SK-N-SH (cell line): ENCODE data around the gene MEPE. TPM values are rescaled to one million over a fixed set of nuclear protein-coding genes. Genes with fewer than 3 reads are reported as not detected.

Experiments
- CTCF ChIA-PET: fragments of 300-600, 350-600 bp; formaldehyde crosslinking; extraction: SDS; loops from one replicate; lab custom pipeline; 2021; lab: Yijun Ruan, JAX
- POLR2A ChIA-PET: fragments of 350-600 bp; sonication (Branson Sonifier 250); formaldehyde crosslinking; extraction: SDS; loops from one replicate; lab custom pipeline; 2020; ENCODE audit warnings: antibody characterized with exemption, inconsistent platforms; lab: Yijun Ruan, JAX
- DNase-seq: peaks from one replicate; pipeline ENCODE4 v3.0.0; 2012
- H2AFZ ChIP-seq: fragments of 200-600 bp; sonication (generic); 2 replicates; pipeline ENCODE4 v1.8.1; 2016; ENCODE audit warnings: antibody characterized with exemption, mild to moderate bottlenecking, low read depth
- H3F3A ChIP-seq: fragments of 200-600 bp; sonication (generic); replicated peaks from 2 replicates; pipeline ENCODE3; 2016; ENCODE audit warnings: antibody characterized with exemption, mild to moderate bottlenecking; ENCODE audit not compliant: insufficient read depth
- H3K27ac ChIP-seq, 2 experiments: fragments of 200-500 bp in 1 of 2; fragments of 200-600 bp in 1 of 2; sonication (Bioruptor generic) in 1 of 2; sonication (generic), shearing (Covaris generic) in 1 of 2; 2 replicates each; pipeline versions ENCODE4 v1.5.1 to v1.6.1; 2014 to 2016; ENCODE audit warnings: low read depth in 2 of 2, inconsistent platforms in 1 of 2, low read length in 1 of 2, mild to moderate bottlenecking in 1 of 2, mixed read lengths in 1 of 2
- H3K27me3 ChIP-seq: fragments of 200-600 bp; sonication (generic), shearing (Covaris generic); 2 replicates; pipeline ENCODE4 v1.6.1; 2016; ENCODE audit warnings: mixed run types; ENCODE audit not compliant: insufficient read depth
- H3K36me3 ChIP-seq, 2 experiments: fragments of 200-500 bp in 1 of 2; fragments of 200-600 bp in 1 of 2; sonication (Bioruptor generic) in 1 of 2; sonication (generic) in 1 of 2; replicated peaks in 1 of 2; 2 replicates each; pipeline versions ENCODE3 to v1.5.1; 2014 to 2016; ENCODE audit warnings: low read length in 1 of 2, mild to moderate bottlenecking in 1 of 2; ENCODE audit not compliant: insufficient read depth in 2 of 2, control insufficient read depth in 1 of 2
- H3K4me1 ChIP-seq, 2 experiments: fragments of 200-500 bp in 1 of 2; fragments of 200-600 bp in 1 of 2; sonication (Bioruptor generic) in 1 of 2; sonication (generic), shearing (Covaris generic) in 1 of 2; 2 replicates each; pipeline versions ENCODE4 v1.5.1 to v1.6.1; 2014 to 2016; ENCODE audit warnings: low read depth in 1 of 2, low read length in 1 of 2, mixed run types in 1 of 2; ENCODE audit not compliant: insufficient read depth in 2 of 2, control insufficient read depth in 1 of 2
- H3K4me2 ChIP-seq: fragments of 200-600 bp; sonication (generic), shearing (Covaris generic); 2 replicates; pipeline ENCODE4 v1.6.1; 2017; ENCODE audit warnings: mixed run types
- H3K4me3 ChIP-seq, 2 experiments: fragments of 200-500 bp in 1 of 2; fragments of 200-600 bp in 1 of 2; sonication (Bioruptor generic) in 1 of 2; sonication (generic), shearing (Covaris generic) in 1 of 2; 2 replicates each; pipeline versions ENCODE4 v1.5.1 to v1.8.1; 2014 to 2016; ENCODE audit warnings: low read depth in 2 of 2, inconsistent platforms in 1 of 2, low read length in 1 of 2, mild to moderate bottlenecking in 1 of 2, mixed read lengths in 1 of 2, moderate library complexity in 1 of 2
- H3K79me2 ChIP-seq: fragments of 200-600 bp; sonication (generic); 2 replicates; pipeline ENCODE4 v1.8.1; 2017; ENCODE audit warnings: mild to moderate bottlenecking; ENCODE audit not compliant: insufficient read depth
- H3K9ac ChIP-seq: fragments of 200-600 bp; sonication (generic); 2 replicates; pipeline ENCODE4 v1.6.1; 2017; ENCODE audit warnings: mixed run types
- H3K9me2 ChIP-seq: fragments of 200-600 bp; sonication (generic); 2 replicates; pipeline ENCODE4 v1.6.1; 2017; ENCODE audit warnings: mixed run types
- H3K9me3 ChIP-seq: fragments of 200-600 bp; sonication (generic); 2 replicates; pipeline ENCODE4 v1.6.1; 2017; ENCODE audit warnings: mixed run types, mild to moderate bottlenecking, moderate library complexity
- H4K20me1 ChIP-seq: fragments of 200-600 bp; sonication (generic); 2 replicates; pipeline ENCODE4 v1.6.1; 2017; ENCODE audit warnings: mild to moderate bottlenecking, mixed run types; ENCODE audit not compliant: insufficient read depth
- ELF1 ChIP-seq: IDR thresholded peaks from 2 replicates; pipeline ENCODE4 v1.4.0; 2012
- FOSL2 ChIP-seq: IDR thresholded peaks from 2 replicates; pipeline ENCODE4 v1.4.0; 2012; ENCODE audit warnings: low read depth, mild to moderate bottlenecking, moderate library complexity, borderline replicate concordance
- FOXJ3 ChIP-seq: sonication (generic); formaldehyde crosslinking; IDR thresholded peaks from 2 replicates; pipeline ENCODE4 v1.5.1; 2020; ENCODE audit warnings: mild to moderate bottlenecking, missing genetic modification reagents
- GATA2 ChIP-seq: sonication (generic); formaldehyde crosslinking; IDR thresholded peaks from 2 replicates; pipeline ENCODE4 v1.5.0; 2020; ENCODE audit warnings: mild to moderate bottlenecking, missing genetic modification reagents
- NFIC ChIP-seq: IDR thresholded peaks from 2 replicates; pipeline ENCODE4 v1.4.0; 2012; ENCODE audit warnings: borderline replicate concordance
- NRF1 ChIP-seq: IDR thresholded peaks from 2 replicates; pipeline ENCODE4 v1.6.1; 2012; ENCODE audit warnings: low read depth, mild to moderate bottlenecking, low read length
- POLR2AphosphoS5 ChIP-seq: IDR thresholded peaks from 2 replicates; pipeline ENCODE4 v1.6.1; 2012; ENCODE audit warnings: low read depth, low read length
- RAD21 ChIP-seq: IDR thresholded peaks from 2 replicates; pipeline ENCODE4 v1.6.1; 2012; ENCODE audit warnings: mild to moderate bottlenecking, low read length
- RXRA ChIP-seq: IDR thresholded peaks from 2 replicates; pipeline ENCODE4 v1.4.0; 2012; ENCODE audit warnings: low read depth, mild to moderate bottlenecking, borderline replicate concordance
- SIN3A ChIP-seq: IDR thresholded peaks from 2 replicates; pipeline ENCODE4 v1.6.1; 2012; ENCODE audit warnings: low read depth, mild to moderate bottlenecking, low read length, moderate library complexity, borderline replicate concordance
- SMC3 ChIP-seq: IDR thresholded peaks from 2 replicates; pipeline ENCODE4 v1.6.1; 2012; ENCODE audit warnings: low read depth, low read length, improper control_type of control experiment
- TCF12 ChIP-seq: IDR thresholded peaks from 2 replicates; pipeline ENCODE4 v1.4.0; 2012
- TEAD4 ChIP-seq: IDR thresholded peaks from 2 replicates; pipeline ENCODE4 v1.4.0; 2012; ENCODE audit warnings: mild to moderate bottlenecking, borderline replicate concordance; ENCODE audit not compliant: insufficient read depth
- WGBS: methylation state at CpG from one replicate; pipeline ENCODE4 v1.1.6; 2017; ENCODE audit warnings: low lambda C conversion rate; 5-methylcytosine and 5-hydroxymethylcytosine counted together
- polyA plus RNA-seq, 3 experiments: library from polyadenylated mRNA; depleted of rRNA; stranded (reverse); fragments of >200 nt; gene quantifications; 2 replicates each; pipeline ENCODE4 v1.2.3, GENCODE V29; 2012
- TF ChIP-seq, protein P1 (sequence below): IDR thresholded peaks from 2 replicates; pipeline ENCODE4 v1.4.0; 2012; ENCODE audit warnings: low read depth, borderline replicate concordance
- TF ChIP-seq, protein P2 (sequence below): IDR thresholded peaks from 2 replicates; pipeline ENCODE4; 2012
- TF ChIP-seq, protein P3 (sequence below): IDR thresholded peaks from 2 replicates; pipeline ENCODE4 v1.6.1; 2012; ENCODE audit warnings: mild to moderate bottlenecking, low read depth, low read length, moderate library complexity
- TF ChIP-seq, protein P4 (sequence below): fragments of 200-600 bp; sonication (generic); IDR thresholded peaks from 2 replicates; pipeline ENCODE4 v1.6.1; 2017; ENCODE audit warnings: antibody characterized with exemption, mild to moderate bottlenecking, moderate library complexity

MEPE gene
- polyA plus RNA-seq, 1 of the 3 experiments (the other 2 are of a cell fraction): not detected

DNA sequence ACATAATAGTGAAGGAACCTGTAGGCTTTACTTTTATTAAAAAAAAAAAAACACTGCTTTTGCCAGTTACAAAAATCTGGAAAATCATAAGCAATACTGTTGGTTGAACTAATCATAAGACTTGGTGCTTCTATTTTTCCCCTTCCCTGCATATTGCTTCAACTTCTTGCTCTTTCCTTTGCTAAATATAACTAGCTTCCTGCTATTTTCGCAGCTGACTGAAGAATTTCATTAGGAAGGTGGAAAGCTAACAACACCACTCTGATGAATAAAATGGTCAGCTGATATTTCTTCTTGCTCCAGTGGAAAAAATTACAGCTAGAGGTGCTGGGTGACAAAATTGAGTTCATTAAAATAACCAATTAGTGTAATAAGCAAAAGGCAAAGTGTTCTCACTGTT is 39.3 kb downstream of the MEPE start:
- 66% methylated on average over 1 of the region's 1 CpG for WGBS
- CTCF ChIA-PET: interaction anchor here (1.0 to 1.5 kb wide), 2 partner anchors 20 to 129 kb away, joined by 3 to 5 read pairs; no protein-coding TSS in a partner anchor
- no peak for DNase-seq

More for the DNA sequence above, 39.3 kb downstream of the MEPE start:
- no peak for TF ChIP-seq TEAD4
- no peak for TF ChIP-seq SMC3
- no peak for TF ChIP-seq GATA2 (CRISPR knock-in tag)
- TF ChIP-seq RAD21: no peak
- TF ChIP-seq FOXJ3 (CRISPR knock-in tag): no peak
- no peak for TF ChIP-seq FOSL2
- no peak for TF ChIP-seq POLR2AphosphoS5
- TF ChIP-seq NRF1: no peak
- no peak for TF ChIP-seq SIN3A
- TF ChIP-seq, protein P1, sequence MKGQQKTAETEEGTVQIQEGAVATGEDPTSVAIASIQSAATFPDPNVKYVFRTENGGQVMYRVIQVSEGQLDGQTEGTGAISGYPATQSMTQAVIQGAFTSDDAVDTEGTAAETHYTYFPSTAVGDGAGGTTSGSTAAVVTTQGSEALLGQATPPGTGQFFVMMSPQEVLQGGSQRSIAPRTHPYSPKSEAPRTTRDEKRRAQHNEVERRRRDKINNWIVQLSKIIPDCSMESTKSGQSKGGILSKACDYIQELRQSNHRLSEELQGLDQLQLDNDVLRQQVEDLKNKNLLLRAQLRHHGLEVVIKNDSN: no peak
- TF ChIP-seq, protein P2, sequence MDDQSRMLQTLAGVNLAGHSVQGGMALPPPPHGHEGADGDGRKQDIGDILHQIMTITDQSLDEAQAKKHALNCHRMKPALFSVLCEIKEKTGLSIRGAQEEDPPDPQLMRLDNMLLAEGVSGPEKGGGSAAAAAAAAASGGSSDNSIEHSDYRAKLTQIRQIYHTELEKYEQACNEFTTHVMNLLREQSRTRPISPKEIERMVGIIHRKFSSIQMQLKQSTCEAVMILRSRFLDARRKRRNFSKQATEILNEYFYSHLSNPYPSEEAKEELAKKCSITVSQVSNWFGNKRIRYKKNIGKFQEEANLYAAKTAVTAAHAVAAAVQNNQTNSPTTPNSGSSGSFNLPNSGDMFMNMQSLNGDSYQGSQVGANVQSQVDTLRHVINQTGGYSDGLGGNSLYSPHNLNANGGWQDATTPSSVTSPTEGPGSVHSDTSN: no peak
- TF ChIP-seq, protein P3, sequence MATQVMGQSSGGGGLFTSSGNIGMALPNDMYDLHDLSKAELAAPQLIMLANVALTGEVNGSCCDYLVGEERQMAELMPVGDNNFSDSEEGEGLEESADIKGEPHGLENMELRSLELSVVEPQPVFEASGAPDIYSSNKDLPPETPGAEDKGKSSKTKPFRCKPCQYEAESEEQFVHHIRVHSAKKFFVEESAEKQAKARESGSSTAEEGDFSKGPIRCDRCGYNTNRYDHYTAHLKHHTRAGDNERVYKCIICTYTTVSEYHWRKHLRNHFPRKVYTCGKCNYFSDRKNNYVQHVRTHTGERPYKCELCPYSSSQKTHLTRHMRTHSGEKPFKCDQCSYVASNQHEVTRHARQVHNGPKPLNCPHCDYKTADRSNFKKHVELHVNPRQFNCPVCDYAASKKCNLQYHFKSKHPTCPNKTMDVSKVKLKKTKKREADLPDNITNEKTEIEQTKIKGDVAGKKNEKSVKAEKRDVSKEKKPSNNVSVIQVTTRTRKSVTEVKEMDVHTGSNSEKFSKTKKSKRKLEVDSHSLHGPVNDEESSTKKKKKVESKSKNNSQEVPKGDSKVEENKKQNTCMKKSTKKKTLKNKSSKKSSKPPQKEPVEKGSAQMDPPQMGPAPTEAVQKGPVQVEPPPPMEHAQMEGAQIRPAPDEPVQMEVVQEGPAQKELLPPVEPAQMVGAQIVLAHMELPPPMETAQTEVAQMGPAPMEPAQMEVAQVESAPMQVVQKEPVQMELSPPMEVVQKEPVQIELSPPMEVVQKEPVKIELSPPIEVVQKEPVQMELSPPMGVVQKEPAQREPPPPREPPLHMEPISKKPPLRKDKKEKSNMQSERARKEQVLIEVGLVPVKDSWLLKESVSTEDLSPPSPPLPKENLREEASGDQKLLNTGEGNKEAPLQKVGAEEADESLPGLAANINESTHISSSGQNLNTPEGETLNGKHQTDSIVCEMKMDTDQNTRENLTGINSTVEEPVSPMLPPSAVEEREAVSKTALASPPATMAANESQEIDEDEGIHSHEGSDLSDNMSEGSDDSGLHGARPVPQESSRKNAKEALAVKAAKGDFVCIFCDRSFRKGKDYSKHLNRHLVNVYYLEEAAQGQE: no peak
- TF ChIP-seq NFIC: no peak
- TF ChIP-seq ELF1: no peak
- TF ChIP-seq RXRA: no peak
- TF ChIP-seq, protein P4, sequence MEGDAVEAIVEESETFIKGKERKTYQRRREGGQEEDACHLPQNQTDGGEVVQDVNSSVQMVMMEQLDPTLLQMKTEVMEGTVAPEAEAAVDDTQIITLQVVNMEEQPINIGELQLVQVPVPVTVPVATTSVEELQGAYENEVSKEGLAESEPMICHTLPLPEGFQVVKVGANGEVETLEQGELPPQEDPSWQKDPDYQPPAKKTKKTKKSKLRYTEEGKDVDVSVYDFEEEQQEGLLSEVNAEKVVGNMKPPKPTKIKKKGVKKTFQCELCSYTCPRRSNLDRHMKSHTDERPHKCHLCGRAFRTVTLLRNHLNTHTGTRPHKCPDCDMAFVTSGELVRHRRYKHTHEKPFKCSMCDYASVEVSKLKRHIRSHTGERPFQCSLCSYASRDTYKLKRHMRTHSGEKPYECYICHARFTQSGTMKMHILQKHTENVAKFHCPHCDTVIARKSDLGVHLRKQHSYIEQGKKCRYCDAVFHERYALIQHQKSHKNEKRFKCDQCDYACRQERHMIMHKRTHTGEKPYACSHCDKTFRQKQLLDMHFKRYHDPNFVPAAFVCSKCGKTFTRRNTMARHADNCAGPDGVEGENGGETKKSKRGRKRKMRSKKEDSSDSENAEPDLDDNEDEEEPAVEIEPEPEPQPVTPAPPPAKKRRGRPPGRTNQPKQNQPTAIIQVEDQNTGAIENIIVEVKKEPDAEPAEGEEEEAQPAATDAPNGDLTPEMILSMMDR: no peak
- TF ChIP-seq TCF12: no peak
- no peak overlapping the region for H3K4me3 ChIP-seq
- H3K27ac ChIP-seq: no peak overlapping the region
- no peak overlapping the region for H2AFZ ChIP-seq
- POLR2A ChIA-PET: no interaction called here
- H3K79me2 ChIP-seq: no peaks in the 10 kb centered on the region
- no peaks in the 10 kb centered on the region for H3K36me3 ChIP-seq
- H3K4me1 ChIP-seq: no peaks in the 10 kb centered on the region
- no peaks in the 10 kb centered on the region for H3K9me3 ChIP-seq
- no peaks in the 10 kb centered on the region for H4K20me1 ChIP-seq
- no peak overlapping the region for H3K9ac ChIP-seq
- H3K27me3 ChIP-seq: no peaks in the 10 kb centered on the region
- H3K4me2 ChIP-seq: no peak overlapping the region
- H3F3A ChIP-seq: no peaks in the 10 kb centered on the region
- H3K9me2 ChIP-seq: no peaks in the 10 kb centered on the region
